Panc1 (cell line): Measurements from ENCODE around the gene CHRNG. TPM values are rescaled to one million over a fixed set of nuclear protein-coding genes. Genes with fewer than 3 reads are reported as not detected.

Experiments
- ATAC-seq: fragments of 200-7000 bp; cut with Tn5 transposase; 2 replicates; pipeline ENCODE4 v1.9.1; 2020; ENCODE audit warnings: mild to moderate bottlenecking, moderate library complexity
- BruUV-seq: library from RNA; stranded (reverse); fragments of 400-500 nt; replicated peaks from 2 replicates; lab custom pipeline; 2021; lab: Mats Ljungman, UMichigan
- CTCF ChIA-PET: fragments of 300-600 bp; sonication (Branson Sonifier 250); formaldehyde crosslinking; loops from one replicate; lab custom pipeline; 2022; ENCODE audit warnings: antibody characterized with exemption; lab: Charles Lee
- POLR2A ChIA-PET: fragments of 300-600 bp; sonication (Branson Sonifier 250); formaldehyde crosslinking; loops from one replicate; lab custom pipeline; 2022; ENCODE audit warnings: antibody characterized with exemption; lab: Charles Lee
- DNase-seq: peaks from one replicate; pipeline ENCODE4 v3.0.0-alpha.2; 2010; ENCODE audit warnings: low read depth, low spot score
- H3K27ac ChIP-seq: 2 replicates; pipeline ENCODE4 v1.5.1; 2011; ENCODE audit warnings: mild to moderate bottlenecking, low read length, inconsistent platforms
- H3K27me3 ChIP-seq: fragments of 200-500 bp; sonication (Bioruptor generic); 2 replicates; pipeline ENCODE4 v1.6.0; 2014; ENCODE audit warnings: low read length, inconsistent platforms; ENCODE audit not compliant: control insufficient read depth, insufficient read depth
- H3K36me3 ChIP-seq: fragments of 200-500 bp; sonication (Bioruptor generic); 2 replicates; pipeline ENCODE4 v1.5.1; 2014; ENCODE audit warnings: inconsistent platforms, mild to moderate bottlenecking, low read length, moderate library complexity; ENCODE audit not compliant: control insufficient read depth, insufficient read depth
- H3K4me1 ChIP-seq: 2 replicates; pipeline ENCODE4 v1.5.1; 2011; ENCODE audit warnings: inconsistent platforms, mild to moderate bottlenecking, low read length, moderate library complexity; ENCODE audit not compliant: control insufficient read depth, insufficient read depth
- H3K4me3 ChIP-seq, 2 experiments: 2 replicates each; pipeline ENCODE4 v1.5.1; 2011 to 2012; ENCODE audit warnings: low read depth in 2 of 2, low read length in 2 of 2, mild to moderate bottlenecking in 2 of 2, inconsistent platforms in 1 of 2, moderate library complexity in 1 of 2
- H3K9me3 ChIP-seq: fragments of 200-500 bp; sonication (Bioruptor generic); 2 replicates; pipeline ENCODE4 v1.5.1; 2014; ENCODE audit warnings: low read depth, mild to moderate bottlenecking, inconsistent platforms, low read length, moderate library complexity; ENCODE audit not compliant: control insufficient read depth, insufficient read depth
- CTCF ChIP-seq: fragments of 450-650 bp; IDR thresholded peaks from 2 replicates; pipeline ENCODE4 v1.5.1; 2017; ENCODE audit warnings: mild to moderate bottlenecking
- POLR2AphosphoS5 ChIP-seq: IDR thresholded peaks from 2 replicates; pipeline ENCODE4 v1.6.1; 2012; ENCODE audit warnings: mild to moderate bottlenecking, low read depth, low read length, moderate library complexity
- REST ChIP-seq, 2 experiments: IDR thresholded peaks; 2 replicates each; pipeline ENCODE4 v1.6.1; 2011 to 2012; ENCODE audit warnings: low read depth in 2 of 2, control low read depth in 1 of 2, low read length in 1 of 2, mild to moderate bottlenecking in 1 of 2, moderate library complexity in 1 of 2; ENCODE audit not compliant: insufficient read depth in 1 of 2
- SIN3A ChIP-seq: IDR thresholded peaks from 2 replicates; pipeline ENCODE4 v1.6.1; 2012; ENCODE audit warnings: low read depth, mild to moderate bottlenecking, low read length, moderate library complexity, borderline replicate concordance; ENCODE audit not compliant: insufficient read depth
- TCF7L2 ChIP-seq: IDR thresholded peaks from 2 replicates; pipeline ENCODE4 v1.6.1; 2011; ENCODE audit warnings: mild to moderate bottlenecking, low read depth, low read length, inconsistent platforms
- in situ Hi-C: cut with HindIII; loops from 2 replicates; pipeline ENCODE4 v1.10.0; 2016; ENCODE audit warnings: low sequenced_read_pairs, low pct_unique_long_range_greater_than_20kb
- intact Hi-C: fragments of 100-400 bp; cut with micrococcal nuclease; formaldehyde crosslinking; loops from one replicate; pipeline ENCODE4 v1.10.0; 2022; ENCODE audit not compliant: unreplicated experiment
- total RNA-seq: library from RNA; stranded (reverse); gene quantifications from one replicate; pipeline ENCODE4 v1.2.1, GENCODE V29; 2021; ENCODE audit not compliant: unreplicated experiment

Gene CHRNG
- total RNA-seq, 1 experiment from 2014 or later: not detected

- TF ChIP-seq REST (IDR thresholded peaks at IDR 0.05; ENCODE audit: insufficient read depth in 1 of 2, low read depth in 2 of 2, low read length in 1 of 2) (no peak), TCF7L2 (no peak), CTCF (no peak), SIN3A (no peak), POLR2AphosphoS5 (no peak)
- peaks cover 4% of the 10 kb centered on the region for H3K36me3 ChIP-seq
- no peak overlapping the region for H3K4me3 ChIP-seq
- H3K27me3 ChIP-seq: no peaks in the 10 kb centered on the region
- no peak for DNase-seq
- intact Hi-C loops: no loop called here
- ChIA-PET POLR2A (no interaction called here), CTCF (no interaction called here)
- no peaks in the 10 kb centered on the region for H3K4me1 ChIP-seq
- in situ Hi-C loops: no loop called here
- no peak for ATAC-seq
- no peak overlapping the region for H3K27ac ChIP-seq
- BruUV-seq: no TSS peak
- H3K9me3 ChIP-seq: no peaks in the 10 kb centered on the region
Measured at GRCh38 chr2:232577841-232578240, 38.3 kb downstream of the CHRNG start.

- CTCF ChIA-PET: no interaction called here
- H3K36me3 ChIP-seq: peaks cover 4% of the 10 kb centered on the region
Measured at GRCh38 chr2:232578626-232579025, 39.1 kb downstream of the CHRNG start.

More at GRCh38 chr2:232578626-232579025, 39.1 kb downstream of the CHRNG start:
- Histone ChIP-seq H3K4me1 (no peaks in the 10 kb centered on the region), H3K27me3 (no peaks in the 10 kb centered on the region), H3K27ac (no peak overlapping the region), H3K9me3 (no peaks in the 10 kb centered on the region), H3K4me3 (no peak overlapping the region)
- no TSS peak for BruUV-seq
- ATAC-seq (no peak), DNase-seq (no peak)
- intact Hi-C loops: no loop called here
- TF ChIP-seq CTCF (no peak), POLR2AphosphoS5 (no peak), REST (IDR thresholded peaks at IDR 0.05; ENCODE audit: insufficient read depth in 1 of 2, low read depth in 2 of 2, low read length in 1 of 2) (no peak), TCF7L2 (no peak), SIN3A (no peak)
- in situ Hi-C loops: no loop called here
- POLR2A ChIA-PET: interaction anchor here (0.6 kb wide), 1 partner anchor 355 kb away, joined by 3 read pairs; no protein-coding TSS in a partner anchor
